BLaER1 (cell line): Measurements from ENCODE around the gene TSPAN3.

Experiments used
- H3K27ac ChIP-seq: shearing (Covaris generic); formaldehyde crosslinking; 2 replicates; pipeline ENCODE4 v1.8.1; 2022
- H3K27me3 ChIP-seq: shearing (Covaris generic); formaldehyde crosslinking; 2 replicates; pipeline ENCODE4 v1.8.1; 2022
- H3K36me3 ChIP-seq: shearing (Covaris generic); formaldehyde crosslinking; 2 replicates; pipeline ENCODE4 v1.8.1; 2022
- H3K4me1 ChIP-seq: shearing (Covaris generic); formaldehyde crosslinking; 2 replicates; pipeline ENCODE4 v1.8.1; 2022
- H3K4me2 ChIP-seq: shearing (Covaris generic); formaldehyde crosslinking; 2 replicates; pipeline ENCODE4 v1.8.1; 2022
- H3K4me3 ChIP-seq: shearing (Covaris generic); formaldehyde crosslinking; 2 replicates; pipeline ENCODE4 v1.8.1; 2022
- H3K9ac ChIP-seq: shearing (Covaris generic); formaldehyde crosslinking; 2 replicates; pipeline ENCODE4 v1.8.1; 2022
- H3K9me3 ChIP-seq: shearing (Covaris generic); formaldehyde crosslinking; 2 replicates; pipeline ENCODE4 v1.8.1; 2022
- H4K20me1 ChIP-seq: shearing (Covaris generic); formaldehyde crosslinking; 2 replicates; pipeline ENCODE4 v1.8.1; 2022
- Cebpa-rat ChIP-seq: shearing (Covaris generic); IDR thresholded peaks from 2 replicates; pipeline ENCODE4 v1.8.1; 2022

The TSPAN3 gene

GRCh38 chr15:77070495-77071304 lies at the start of gene TSPAN3:
Gene TSPAN3, minus strand, starts transcription at chr15:77071109. Its CDS starts 155 bp downstream, at chr15:77070954.
- peaks cover 36% of the 10 kb centered on the region for H3K4me1 ChIP-seq
- peak within 1 kb of the TSS; percentile 99 for H3K4me3 ChIP-seq
- peaks cover 49% of the 10 kb centered on the region for H4K20me1 ChIP-seq
- H3K36me3 ChIP-seq = peaks cover 19% of the 10 kb centered on the region; the same call in 1 of the 2 replicates
- H3K27ac ChIP-seq = peak within 1 kb of the TSS; percentile 100
- no peaks in the 10 kb centered on the region for H3K27me3 ChIP-seq
- no peaks in the 10 kb centered on the region for H3K9me3 ChIP-seq
- peak within 1 kb of the TSS; percentile 100 for H3K9ac ChIP-seq
- peak within 1 kb of the TSS; percentile 96 for H3K4me2 ChIP-seq
- TF ChIP-seq Cebpa-rat = no peak

DNA sequence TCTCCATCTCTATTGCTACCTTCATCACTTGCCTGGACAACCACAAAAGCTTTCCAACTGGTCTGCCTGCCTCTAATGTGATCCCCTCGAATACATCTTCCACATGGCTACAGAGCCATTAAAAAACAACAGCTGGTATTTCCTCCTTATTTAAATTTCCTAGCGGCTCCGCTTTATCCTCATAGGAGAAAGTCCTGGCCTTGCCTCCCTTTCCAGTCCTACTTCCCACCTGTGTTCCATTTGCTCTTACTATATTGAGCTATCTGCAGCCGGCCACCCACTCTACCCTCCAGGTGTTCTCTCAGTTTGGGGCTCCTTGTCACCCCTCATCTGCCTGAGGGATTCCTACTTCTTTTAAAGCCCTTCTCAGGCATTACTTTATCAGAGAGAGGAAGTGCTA lies 49.7 kb upstream of the TSPAN3 start:
- Histone ChIP-seq H3K27me3 (no peaks in the 10 kb centered on the region), H3K9me3 (no peaks in the 10 kb centered on the region), H3K4me1 (0 out of 2 replicates have a peak, but pooled peaks cover 5% of the 10 kb centered on the region), H3K4me3 (no peak overlapping the region), H4K20me1 (no peaks in the 10 kb centered on the region), H3K36me3 (no peaks in the 10 kb centered on the region), H3K9ac (no peak overlapping the region), H3K27ac (no peak overlapping the region), H3K4me2 (no peak overlapping the region)
- no peak for TF ChIP-seq Cebpa-rat

GRCh38 chr15:77119446-77119845 lies 48.5 kb upstream of the TSPAN3 start:
- H3K27ac ChIP-seq = no peak overlapping the region
- no peaks in the 10 kb centered on the region for H4K20me1 ChIP-seq
- H3K4me1 ChIP-seq = 0 out of 2 replicates have a peak, but pooled peaks cover 5% of the 10 kb centered on the region
- TF ChIP-seq Cebpa-rat = no peak
- no peaks in the 10 kb centered on the region for H3K9me3 ChIP-seq
- H3K9ac ChIP-seq = no peak overlapping the region
- no peaks in the 10 kb centered on the region; the same call in 1 of the 2 replicates for H3K36me3 ChIP-seq
- no peaks in the 10 kb centered on the region for H3K27me3 ChIP-seq
- H3K4me3 ChIP-seq = no peak overlapping the region
- H3K4me2 ChIP-seq = no peak overlapping the region

DNA sequence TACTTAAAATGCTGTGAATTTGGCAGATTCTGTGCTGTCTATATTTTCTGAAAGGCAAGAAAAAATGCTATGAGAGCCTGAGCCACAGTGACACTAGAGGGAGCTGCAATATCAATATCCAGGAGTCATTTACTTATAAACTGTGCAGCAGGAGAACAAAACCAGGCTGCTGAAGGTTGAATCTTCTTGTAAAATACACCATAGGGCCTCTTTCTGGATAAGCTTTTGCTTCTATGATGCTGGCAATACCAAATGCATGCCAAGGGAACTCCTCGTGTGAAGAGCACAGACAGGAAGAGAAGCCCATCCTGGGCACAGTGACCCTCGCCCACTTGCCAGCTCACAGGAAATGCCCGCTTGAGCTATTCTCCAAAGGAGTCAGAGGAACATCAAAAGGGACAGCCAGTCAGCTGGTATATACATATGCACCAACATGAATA lies 48.0 kb upstream of the TSPAN3 start:
- no peaks in the 10 kb centered on the region for H3K27me3 ChIP-seq
- H4K20me1 ChIP-seq = no peaks in the 10 kb centered on the region
- no peak for TF ChIP-seq Cebpa-rat
- peak overlapping the region; percentile 13; the same call in 1 of the 2 replicates for H3K4me2 ChIP-seq
- no peaks in the 10 kb centered on the region; the same call in 1 of the 2 replicates for H3K36me3 ChIP-seq
- no peak overlapping the region for H3K4me3 ChIP-seq
- H3K27ac ChIP-seq = no peak overlapping the region
- H3K9me3 ChIP-seq = no peaks in the 10 kb centered on the region
- 0 out of 2 replicates have a peak, but pooled peaks cover 5% of the 10 kb centered on the region for H3K4me1 ChIP-seq
- no peak overlapping the region for H3K9ac ChIP-seq

DNA sequence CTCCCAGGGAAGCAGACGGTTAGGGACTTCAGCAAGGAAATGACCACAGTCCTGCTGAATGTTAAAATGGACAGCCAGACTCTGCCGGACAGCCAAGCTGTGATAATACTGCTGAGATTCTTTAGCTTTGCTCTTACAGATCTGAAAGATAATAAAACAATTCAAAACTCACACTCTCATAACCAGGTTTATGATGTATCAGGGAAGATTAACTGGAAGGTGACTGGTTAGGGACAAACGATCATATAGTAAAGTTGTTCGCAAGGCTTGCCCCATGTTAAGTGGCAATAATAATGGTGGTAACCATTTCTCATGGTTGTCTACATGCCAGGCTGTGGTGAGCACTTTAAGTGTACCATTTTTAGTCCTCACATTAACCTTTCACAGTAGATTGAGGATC lies 44.3 kb upstream of the TSPAN3 start:
- Histone ChIP-seq H3K4me2 (no peak overlapping the region), H3K9me3 (no peaks in the 10 kb centered on the region), H3K27ac (no peak overlapping the region), H3K4me1 (peaks cover 10% of the 10 kb centered on the region), H3K9ac (no peak overlapping the region), H4K20me1 (no peaks in the 10 kb centered on the region), H3K4me3 (no peak overlapping the region), H3K36me3 (no peaks in the 10 kb centered on the region; the same call in 1 of the 2 replicates), H3K27me3 (no peaks in the 10 kb centered on the region)
- TF ChIP-seq Cebpa-rat = no peak

DNA sequence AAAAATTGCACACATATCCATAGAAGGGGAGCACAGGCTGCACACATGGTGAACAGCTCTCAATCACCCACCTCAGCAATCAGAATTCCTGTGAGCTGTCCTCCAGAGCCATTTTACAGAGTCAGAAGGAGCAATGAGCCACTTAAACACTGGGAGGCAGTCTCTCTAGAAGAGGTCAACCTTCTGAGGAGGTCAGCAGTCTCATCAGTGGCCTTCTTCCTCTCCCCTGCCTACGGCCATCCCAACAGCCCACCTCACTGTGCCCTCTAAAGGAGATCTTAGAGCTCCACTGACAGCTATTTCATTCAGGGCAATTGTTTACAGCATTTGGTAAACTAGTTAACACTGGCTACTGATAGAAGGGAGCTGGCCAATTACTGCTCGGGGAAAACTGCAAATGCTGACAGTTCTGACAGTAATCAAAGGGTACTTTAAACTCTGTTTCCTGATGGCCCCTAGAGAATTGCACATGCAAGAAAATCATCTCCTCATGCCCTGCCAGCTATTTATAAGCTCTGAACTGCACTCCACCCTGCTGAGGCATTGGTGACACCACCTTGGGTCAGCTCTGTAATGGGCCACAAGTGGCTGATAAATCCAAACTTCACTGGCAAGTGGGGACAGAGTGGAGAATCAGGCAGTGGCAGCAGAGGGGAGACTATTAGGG lies 42.1 kb upstream of the TSPAN3 start:
- no peaks in the 10 kb centered on the region for H3K27me3 ChIP-seq
- TF ChIP-seq Cebpa-rat = no peak
- H3K4me2 ChIP-seq = peak overlapping the region; percentile 60
- no peak overlapping the region for H3K9ac ChIP-seq
- H3K36me3 ChIP-seq = no peaks in the 10 kb centered on the region; the same call in 1 of the 2 replicates
- no peak overlapping the region for H3K27ac ChIP-seq
- no peaks in the 10 kb centered on the region for H3K9me3 ChIP-seq
- H3K4me3 ChIP-seq = no peak overlapping the region
- H3K4me1 ChIP-seq = peaks cover 10% of the 10 kb centered on the region
- no peaks in the 10 kb centered on the region for H4K20me1 ChIP-seq

GRCh38 chr15:77111789-77112188 lies 40.9 kb upstream of the TSPAN3 start:
- no peaks in the 10 kb centered on the region; the same call in 1 of the 2 replicates for H3K36me3 ChIP-seq

DNA sequence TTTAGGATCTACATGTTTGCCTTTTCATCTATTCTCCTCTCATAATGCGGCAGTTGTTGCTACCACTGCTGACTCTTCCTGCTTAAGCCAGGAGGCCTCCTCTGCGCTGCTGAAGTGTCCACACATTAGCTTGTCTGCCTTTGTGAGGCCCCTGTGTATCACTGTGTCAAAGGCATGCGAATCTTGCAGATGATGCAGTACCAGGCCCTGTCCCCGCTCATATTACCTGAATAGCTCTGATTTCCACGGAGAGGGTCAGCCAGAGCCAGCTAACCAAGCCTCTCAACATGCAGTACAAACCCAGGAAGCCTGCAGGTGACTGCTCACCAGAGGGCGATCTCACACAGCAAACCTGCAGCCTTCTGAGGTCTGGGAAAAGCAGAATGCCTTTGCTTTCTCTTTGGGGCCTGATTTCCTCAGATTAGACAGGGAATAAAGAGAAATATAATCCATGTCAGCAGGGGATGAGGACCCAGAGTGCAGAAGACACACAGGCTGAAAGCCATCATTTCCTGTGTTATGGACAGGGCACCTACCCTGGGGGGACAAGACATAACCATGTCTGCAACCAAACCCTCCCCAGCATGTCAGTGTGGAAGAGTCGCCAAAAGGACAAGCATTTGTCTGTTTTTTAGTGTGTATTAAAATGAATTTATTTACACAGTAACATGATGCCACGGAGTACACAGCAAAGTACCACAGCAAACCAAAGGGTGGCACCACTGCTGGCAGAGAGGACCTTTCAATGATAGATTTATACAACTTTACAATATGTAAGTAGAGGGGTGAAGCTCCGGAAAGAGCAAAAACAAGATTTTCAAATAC lies 36.8 kb upstream of the TSPAN3 start:
- no peaks in the 10 kb centered on the region for H3K36me3 ChIP-seq
- peak overlapping the region; percentile 38 for H3K4me2 ChIP-seq
- no peak for TF ChIP-seq Cebpa-rat
- H3K9ac ChIP-seq = no peak overlapping the region
- no peaks in the 10 kb centered on the region for H3K27me3 ChIP-seq
- H3K4me3 ChIP-seq = no peak overlapping the region
- no peaks in the 10 kb centered on the region for H3K9me3 ChIP-seq
- H3K4me1 ChIP-seq = peaks cover 23% of the 10 kb centered on the region
- no peaks in the 10 kb centered on the region for H4K20me1 ChIP-seq
- peak overlapping the region; percentile 75; the same call in 1 of the 2 replicates for H3K27ac ChIP-seq

More at GRCh38 chr15:77111789-77112188, 40.9 kb upstream of the TSPAN3 start:
- Histone ChIP-seq H3K27me3 (no peaks in the 10 kb centered on the region), H3K9ac (no peak overlapping the region), H3K4me1 (peaks cover 21% of the 10 kb centered on the region), H3K9me3 (no peaks in the 10 kb centered on the region), H3K4me3 (no peak overlapping the region), H3K4me2 (no peak overlapping the region), H4K20me1 (no peaks in the 10 kb centered on the region), H3K27ac (no peak overlapping the region)
- TF ChIP-seq Cebpa-rat = no peak

DNA sequence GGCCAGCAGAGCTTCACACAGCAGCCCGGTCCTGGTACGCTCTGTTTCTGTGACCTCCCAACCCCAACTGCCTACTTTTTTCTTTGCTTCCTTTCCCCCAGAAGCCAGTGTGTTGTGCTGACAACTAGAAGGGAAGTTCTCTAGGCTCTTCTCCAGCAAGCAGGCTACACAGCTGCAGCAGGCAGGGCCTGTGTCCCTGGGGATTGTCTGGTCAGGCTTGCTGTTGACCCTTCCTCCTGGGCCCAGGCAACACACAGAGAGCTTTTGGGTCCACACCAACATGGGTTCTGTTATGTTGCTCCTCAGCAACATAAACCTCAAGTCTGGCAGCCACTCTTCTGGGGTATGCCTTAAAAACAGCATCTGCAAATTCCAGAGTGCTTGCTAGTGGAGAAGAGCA lies 36.2 kb upstream of the TSPAN3 start:
- no peak for TF ChIP-seq Cebpa-rat
- Histone ChIP-seq H3K4me2 (peak overlapping the region; percentile 38), H3K4me1 (peaks cover 21% of the 10 kb centered on the region), H3K27ac (peak overlapping the region; percentile 75), H3K27me3 (no peaks in the 10 kb centered on the region), H4K20me1 (no peaks in the 10 kb centered on the region), H3K36me3 (no peaks in the 10 kb centered on the region), H3K4me3 (no peak overlapping the region), H3K9me3 (no peaks in the 10 kb centered on the region), H3K9ac (peak overlapping the region; percentile 58; the same call in 1 of the 2 replicates)
